Measurements from ENCODE around the gene LGALS16.

- TF ChIP-seq EZH2 (IDR thresholded peaks at IDR 0.05; ENCODE audit: borderline replicate concordance, low read depth, low read length, severe bottlenecking), result no peak
- TF ChIP-seq CTCF (IDR thresholded peaks at IDR 0.05; ENCODE audit: borderline replicate concordance, extremely low read depth, low read length, poor library complexity, severe bottlenecking), result no peak
These were observed 24.9 kb downstream of the LGALS16 start for GRCh38 chr19:39680593-39680992.
